Activated CD8-positive, alpha-beta T cell treated with anti-CD3 and anti-CD28 coated beads for 36 hours (primary cell): ENCODE measurements around the gene BEAN1. TPM values are rescaled to one million over a fixed set of nuclear protein-coding genes. Genes with fewer than 3 reads are reported as not detected.

Experiments
- ATAC-seq: fragments of 200-7000 bp; cut with Tn5 transposase; one replicate; pipeline ENCODE4 v1.10.0; 2021; ENCODE audit warnings: mild to moderate bottlenecking, moderate library complexity
- CTCF ChIA-PET: fragments of 350-600 bp; sonication (Branson Sonifier 250); formaldehyde crosslinking; loops from one replicate; lab custom pipeline; 2021; ENCODE audit warnings: antibody characterized with exemption; lab: Charles Lee
- POLR2A ChIA-PET: fragments of 350-600 bp; sonication (Branson Sonifier 250); formaldehyde crosslinking; loops from one replicate; lab custom pipeline; 2021; ENCODE audit warnings: antibody characterized with exemption; lab: Charles Lee
- DNase-seq: peaks from one replicate; pipeline ENCODE4 v3.0.0-alpha.2; 2020
- H3K27ac Mint-ChIP-seq: one replicate; pipeline ENCODE4 v1.8.0; 2021; ENCODE audit warnings: mild to moderate bottlenecking, mixed read lengths
- H3K27me3 Mint-ChIP-seq: one replicate; pipeline ENCODE4 v1.8.0; 2021; ENCODE audit warnings: mixed read lengths
- H3K36me3 Mint-ChIP-seq: one replicate; pipeline ENCODE4 v1.8.0; 2021; ENCODE audit warnings: low read depth, mixed read lengths
- H3K4me1 Mint-ChIP-seq: one replicate; pipeline ENCODE4 v1.8.0; 2021; ENCODE audit warnings: low read depth, mixed read lengths
- H3K4me3 Mint-ChIP-seq: one replicate; pipeline ENCODE4 v1.8.0; 2021; ENCODE audit warnings: mild to moderate bottlenecking, moderate library complexity, mixed read lengths
- H3K9me3 Mint-ChIP-seq: one replicate; pipeline ENCODE4 v1.8.0; 2021; ENCODE audit warnings: mixed read lengths
- CTCF ChIP-seq: fragments of 200-600 bp; IDR thresholded peaks from one replicate; pipeline ENCODE4 v1.8.0; 2022; ENCODE audit warnings: antibody characterized with exemption, mild to moderate bottlenecking
- intact Hi-C: fragments of 100-400 bp; cut with micrococcal nuclease; formaldehyde crosslinking; loops from one replicate; pipeline ENCODE4 v1.10.0; 2022
- total RNA-seq, 2 experiments: library from RNA; stranded (reverse); gene quantifications; one replicate each; pipeline ENCODE4 v1.2.3, GENCODE V29; 2021

The BEAN1 gene
- total RNA-seq, 2 experiments from 2014 or later, result not detected

DNA sequence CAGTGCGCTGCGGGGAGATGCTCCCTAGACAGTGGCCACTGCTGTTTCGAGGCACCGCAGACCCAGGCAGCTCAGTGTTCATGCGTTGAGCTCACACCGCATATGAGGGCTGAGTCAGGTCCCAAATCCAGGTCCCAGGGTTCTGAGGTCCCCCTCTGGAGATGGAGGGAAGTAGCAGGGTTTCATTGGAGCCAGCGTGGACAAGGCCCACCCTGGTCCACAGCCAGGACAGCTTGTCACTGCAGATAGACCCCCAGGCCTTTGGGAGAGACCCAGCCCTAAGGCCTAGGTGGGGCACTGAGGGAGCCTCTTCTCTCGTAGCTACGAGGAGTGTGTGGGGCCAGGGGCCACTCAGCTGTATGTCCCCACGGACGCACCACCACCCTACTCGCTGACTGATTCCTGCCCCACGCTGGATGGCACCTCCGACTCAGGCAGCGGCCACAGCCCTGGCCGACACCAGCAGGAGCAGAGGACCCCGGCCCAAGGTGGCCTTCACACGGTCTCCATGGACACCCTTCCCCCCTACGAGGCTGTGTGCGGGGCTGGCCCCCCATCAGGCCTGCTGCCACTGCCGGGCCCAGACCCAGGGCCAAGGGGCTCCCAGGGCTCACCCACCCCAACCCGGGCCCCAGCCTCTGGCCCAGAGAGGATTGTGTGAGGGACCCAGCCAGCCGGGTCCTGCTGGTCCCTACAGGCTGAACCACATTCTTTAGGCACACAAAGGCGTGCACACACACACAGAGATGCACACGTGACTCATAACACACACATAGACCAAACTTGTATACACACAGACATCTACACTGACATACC is 53.4 kb downstream of the BEAN1 start:
- H3K27me3 Mint-ChIP-seq, result no peaks in the 10 kb centered on the region
- intact Hi-C loops, result no loop called here
- CTCF ChIA-PET, result interaction anchor here (0.7 to 13.3 kb wide), 2 partner anchors 75 to 87 kb away, joined by 3 to 158 read pairs; no protein-coding TSS in a partner anchor

GRCh38 chr16:66481081-66481942 is 54.2 kb downstream of the BEAN1 start:
- H3K9me3 Mint-ChIP-seq, result no peaks in the 10 kb centered on the region
- intact Hi-C loops, result no loop called here
- ChIA-PET POLR2A (interaction anchor here (0.7 kb wide), 1 partner anchor 89 kb away, joined by 3 read pairs; no protein-coding TSS in a partner anchor), CTCF (interaction anchor here (0.7 to 13.3 kb wide), 2 partner anchors 76 to 88 kb away, joined by 3 to 158 read pairs; no protein-coding TSS in a partner anchor)
- H3K27me3 Mint-ChIP-seq, result no peaks in the 10 kb centered on the region
- DNase-seq (no peak), ATAC-seq (no peak)
- no peaks in the 10 kb centered on the region for H3K36me3 Mint-ChIP-seq
- H3K4me3 Mint-ChIP-seq, result no peak overlapping the region
- H3K4me1 Mint-ChIP-seq, result peaks cover 30% of the 10 kb centered on the region
- no peak overlapping the region for H3K27ac Mint-ChIP-seq
- TF ChIP-seq CTCF, result no peak

More for the DNA sequence above, 53.4 kb downstream of the BEAN1 start:
- no peaks in the 10 kb centered on the region for H3K36me3 Mint-ChIP-seq
- no peaks in the 10 kb centered on the region for H3K9me3 Mint-ChIP-seq
- TF ChIP-seq CTCF, result no peak
- ATAC-seq, result no peak
- peaks cover 31% of the 10 kb centered on the region for H3K4me1 Mint-ChIP-seq
- DNase-seq, result no peak
- H3K27ac Mint-ChIP-seq, result no peak overlapping the region
- POLR2A ChIA-PET, result no interaction called here
- H3K4me3 Mint-ChIP-seq, result no peak overlapping the region

- H3K4me3 Mint-ChIP-seq, result no peak overlapping the region
- no peak overlapping the region for H3K27ac Mint-ChIP-seq
- H3K4me1 Mint-ChIP-seq, result peaks cover 28% of the 10 kb centered on the region
- ATAC-seq, result no peak
- POLR2A ChIA-PET, result no interaction called here
- CTCF ChIA-PET, result interaction anchor here (0.9 to 13.3 kb wide), 4 partner anchors 10 to 115 kb away, joined by 3 to 158 read pairs (median 3); no protein-coding TSS in a partner anchor
- no peaks in the 10 kb centered on the region for H3K36me3 Mint-ChIP-seq
- no peaks in the 10 kb centered on the region for H3K27me3 Mint-ChIP-seq
- H3K9me3 Mint-ChIP-seq, result no peaks in the 10 kb centered on the region
- DNase-seq, result no peak
- intact Hi-C loops, result no loop called here
- TF ChIP-seq CTCF, result no peak
These were observed 54.9 kb downstream of the BEAN1 start for GRCh38 chr16:66481943-66482390.

- TF ChIP-seq CTCF, result peak; percentile 90
These were observed 56.8 kb downstream of the BEAN1 start for GRCh38 chr16:66483689-66484452.

More at GRCh38 chr16:66483689-66484452, 56.8 kb downstream of the BEAN1 start:
- H3K27ac Mint-ChIP-seq, result no peak overlapping the region
- peaks cover 24% of the 10 kb centered on the region for H3K4me1 Mint-ChIP-seq
- H3K27me3 Mint-ChIP-seq, result no peaks in the 10 kb centered on the region
- H3K9me3 Mint-ChIP-seq, result no peaks in the 10 kb centered on the region
- intact Hi-C loops, result loop anchor here (1.0 kb wide), 1 partner anchor 78 kb away; no protein-coding TSS in a partner anchor
- peak; percentile 81 for DNase-seq
- CTCF ChIA-PET, result interaction anchor here (0.6 to 13.3 kb wide), 11 partner anchors 9 to 125 kb away, joined by 3 to 158 read pairs (median 3); no protein-coding TSS in a partner anchor
- H3K4me3 Mint-ChIP-seq, result no peak overlapping the region
- POLR2A ChIA-PET, result no interaction called here
- no peaks in the 10 kb centered on the region for H3K36me3 Mint-ChIP-seq
- peak; percentile 85 for ATAC-seq
